Measurements from ENCODE around the gene SELENOT.
"Not testable (repeated sequence)": the region's sequence is repeated elsewhere in the genome, so short reads cannot be mapped to it uniquely, and the experiment has no call there.

Gene SELENOT

GRCh38 chr3:150609988-150610387, 6.9 kb downstream of the SELENOT start:
- DNase-seq: no peak

- no peak for DNase-seq
Measured at GRCh38 chr3:150610785-150611184, 7.7 kb downstream of the SELENOT start.

GRCh38 chr3:150611666-150612065, 8.5 kb downstream of the SELENOT start:
- DNase-seq: no peak

GRCh38 chr3:150612494-150612893, 9.4 kb downstream of the SELENOT start:
- DNase-seq: no peak

- no peak for DNase-seq
Measured at GRCh38 chr3:150613034-150613433, 9.9 kb downstream of the SELENOT start.

- no peak for DNase-seq
Measured at GRCh38 chr3:150613709-150614480, 10.8 kb downstream of the SELENOT start.

GRCh38 chr3:150620002-150620689, 17.0 kb downstream of the SELENOT start:
- DNase-seq: no peak

- not testable (repeated sequence) for DNase-seq
Measured at GRCh38 chr3:150622955-150623354, 19.8 kb downstream of the SELENOT start.

- DNase-seq: no peak
Measured at GRCh38 chr3:150623945-150624344, 20.8 kb downstream of the SELENOT start.

- DNase-seq: no peak
Measured at GRCh38 chr3:150626148-150626930, 23.2 kb downstream of the SELENOT start.

- DNase-seq: no peak
Measured at GRCh38 chr3:150627557-150627956, 24.4 kb downstream of the SELENOT start.

- DNase-seq: no peak
Measured at GRCh38 chr3:150631515-150632221, 28.5 kb downstream of the SELENOT start.

- no peak for DNase-seq
Measured at GRCh38 chr3:150635076-150635475, 32.0 kb downstream of the SELENOT start.

- no peak for DNase-seq
Measured at GRCh38 chr3:150635526-150635925, 32.4 kb downstream of the SELENOT start.

GRCh38 chr3:150636258-150636657, 33.1 kb downstream of the SELENOT start:
- DNase-seq: no peak

- no peak for DNase-seq
Measured at GRCh38 chr3:150639262-150639661, 36.1 kb downstream of the SELENOT start.

GRCh38 chr3:150640256-150640655, 37.1 kb downstream of the SELENOT start:
- DNase-seq: no peak

GRCh38 chr3:150653110-150653561, 50.0 kb downstream of the SELENOT start:
- DNase-seq: no peak

- no peak for DNase-seq
Measured at GRCh38 chr3:150656316-150656715, 53.2 kb downstream of the SELENOT start.

- no peak for DNase-seq
Measured at GRCh38 chr3:150662410-150663200, 59.5 kb downstream of the SELENOT start.

- no peak for DNase-seq
Measured at GRCh38 chr3:150663461-150663860, 60.3 kb downstream of the SELENOT start.

GRCh38 chr3:150666167-150666566, 63.0 kb downstream of the SELENOT start:
- no peak for DNase-seq

Data from NCI-H526 treated with DMSO at 0.1 percent for 48 hours (cell line).